BJ (cell line): ENCODE results near the gene PRKCE. TPM values are rescaled to one million over a fixed set of nuclear protein-coding genes. Genes with fewer than 3 reads are reported as not detected.

Source experiments
- CTCF ChIA-PET: fragments of 350-600 bp; formaldehyde crosslinking; extraction: SDS; loops from one replicate; lab custom pipeline; 2021; ENCODE audit warnings: antibody characterized with exemption, inconsistent platforms; lab: Yijun Ruan, JAX
- POLR2A ChIA-PET: fragments of 300-600 bp; sonication (Branson Sonifier 250); formaldehyde crosslinking; extraction: SDS; loops from one replicate; lab custom pipeline; 2021; ENCODE audit warnings: antibody characterized with exemption; lab: Charles Lee
- DNase-seq: peaks from one replicate; pipeline ENCODE4 v3.0.0-alpha.2; 2011; ENCODE audit warnings: low read depth
- H3K27me3 ChIP-seq: 2 replicates; pipeline ENCODE4 v1.6.0; 2011; ENCODE audit warnings: low read length; ENCODE audit not compliant: control insufficient read depth, insufficient read depth
- H3K36me3 ChIP-seq: 2 replicates; pipeline ENCODE4 v1.5.1; 2011; ENCODE audit warnings: low read length; ENCODE audit not compliant: control insufficient read depth, insufficient read depth
- H3K4me3 ChIP-seq: 2 replicates; pipeline ENCODE4 v1.5.1; 2011; ENCODE audit warnings: low read depth, mild to moderate bottlenecking, control low read depth, low read length
- polyA plus RNA-seq: library from polyadenylated mRNA; depleted of rRNA; stranded (reverse); fragments of >200 nt; gene quantifications from 2 replicates; pipeline ENCODE4 v1.2.3, GENCODE V29; 2011
- TF ChIP-seq, protein P1 (sequence below): IDR thresholded peaks from 2 replicates; pipeline ENCODE4 v1.5.1; 2011; ENCODE audit warnings: low read depth, mild to moderate bottlenecking, control low read depth, inconsistent platforms, low read length, moderate library complexity; ENCODE audit not compliant: insufficient read depth

The PRKCE gene
- polyA plus RNA-seq, 1 experiment, result 19.7 TPM

DNA sequence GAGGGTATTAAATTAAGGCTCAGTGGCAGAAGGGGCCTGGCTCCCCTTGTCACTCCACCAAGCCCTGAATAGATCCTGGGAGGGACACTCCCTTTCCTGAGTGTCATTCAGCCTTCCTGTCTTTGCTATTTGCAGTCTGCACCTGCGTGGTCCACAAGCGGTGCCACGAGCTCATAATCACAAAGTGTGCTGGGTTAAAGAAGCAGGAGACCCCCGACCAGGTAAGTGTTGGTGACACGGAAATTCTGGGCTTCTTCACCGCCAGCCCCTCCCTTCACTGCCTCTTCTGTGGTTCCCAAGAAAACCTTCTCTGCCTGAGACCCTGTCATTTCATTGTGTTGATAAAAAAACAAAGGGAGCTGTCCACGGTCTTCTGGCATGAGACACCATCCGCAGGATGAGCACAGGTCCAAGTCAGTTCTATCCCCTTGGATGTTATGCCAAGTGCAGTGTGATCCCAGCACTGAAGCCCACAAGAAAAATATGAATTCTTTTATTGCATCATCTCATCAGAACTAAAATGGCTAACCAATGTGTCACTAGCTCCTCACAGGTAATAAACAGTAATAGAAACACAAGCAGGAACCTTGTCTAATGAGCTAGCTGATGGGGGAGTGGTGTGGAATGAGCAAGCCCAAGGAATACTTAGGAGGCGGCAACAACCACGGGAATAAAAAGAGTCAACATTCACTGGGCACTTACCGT, 328.8 kb downstream of the PRKCE start:
- H3K36me3 ChIP-seq, result no peaks in the 10 kb centered on the region
- POLR2A ChIA-PET, result no interaction called here
- CTCF ChIA-PET, result no interaction called here
- no peaks in the 10 kb centered on the region for H3K27me3 ChIP-seq
- no peak for DNase-seq
- no peak overlapping the region for H3K4me3 ChIP-seq
- TF ChIP-seq, protein P1, sequence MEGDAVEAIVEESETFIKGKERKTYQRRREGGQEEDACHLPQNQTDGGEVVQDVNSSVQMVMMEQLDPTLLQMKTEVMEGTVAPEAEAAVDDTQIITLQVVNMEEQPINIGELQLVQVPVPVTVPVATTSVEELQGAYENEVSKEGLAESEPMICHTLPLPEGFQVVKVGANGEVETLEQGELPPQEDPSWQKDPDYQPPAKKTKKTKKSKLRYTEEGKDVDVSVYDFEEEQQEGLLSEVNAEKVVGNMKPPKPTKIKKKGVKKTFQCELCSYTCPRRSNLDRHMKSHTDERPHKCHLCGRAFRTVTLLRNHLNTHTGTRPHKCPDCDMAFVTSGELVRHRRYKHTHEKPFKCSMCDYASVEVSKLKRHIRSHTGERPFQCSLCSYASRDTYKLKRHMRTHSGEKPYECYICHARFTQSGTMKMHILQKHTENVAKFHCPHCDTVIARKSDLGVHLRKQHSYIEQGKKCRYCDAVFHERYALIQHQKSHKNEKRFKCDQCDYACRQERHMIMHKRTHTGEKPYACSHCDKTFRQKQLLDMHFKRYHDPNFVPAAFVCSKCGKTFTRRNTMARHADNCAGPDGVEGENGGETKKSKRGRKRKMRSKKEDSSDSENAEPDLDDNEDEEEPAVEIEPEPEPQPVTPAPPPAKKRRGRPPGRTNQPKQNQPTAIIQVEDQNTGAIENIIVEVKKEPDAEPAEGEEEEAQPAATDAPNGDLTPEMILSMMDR, result no peak

GRCh38 chr2:45981384-45981930, 330.0 kb downstream of the PRKCE start:
- ChIA-PET CTCF (no interaction called here), POLR2A (no interaction called here)
- TF ChIP-seq, protein P1, result no peak
- DNase-seq, result no peak
- Histone ChIP-seq H3K4me3 (no peak overlapping the region), H3K27me3 (no peaks in the 10 kb centered on the region), H3K36me3 (no peaks in the 10 kb centered on the region)

DNA sequence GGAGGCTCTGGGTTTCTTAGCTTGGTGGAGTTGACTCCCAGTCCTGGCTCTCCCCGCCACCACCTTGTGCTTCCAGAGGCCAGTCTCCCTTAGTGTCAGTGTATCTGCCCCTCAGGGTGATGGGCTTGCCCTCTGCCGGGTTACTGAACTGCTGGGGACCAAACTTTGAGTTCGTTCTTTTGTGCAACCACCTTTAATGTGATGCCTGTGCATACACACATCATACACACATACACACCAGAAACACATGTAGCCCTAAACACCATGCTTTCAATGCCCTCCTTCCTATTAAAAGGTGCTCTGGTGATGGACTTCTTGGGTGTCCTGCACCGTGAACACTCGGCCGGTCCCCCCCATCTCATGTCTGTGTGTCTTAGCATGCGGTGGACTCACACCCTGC, 330.6 kb downstream of the PRKCE start:
- DNase-seq, result no peak
- H3K36me3 ChIP-seq, result no peaks in the 10 kb centered on the region; the same call in 1 of the 2 replicates
- H3K4me3 ChIP-seq, result no peak overlapping the region
- TF ChIP-seq, protein P1, result no peak
- ChIA-PET CTCF (no interaction called here), POLR2A (no interaction called here)
- no peaks in the 10 kb centered on the region for H3K27me3 ChIP-seq

DNA sequence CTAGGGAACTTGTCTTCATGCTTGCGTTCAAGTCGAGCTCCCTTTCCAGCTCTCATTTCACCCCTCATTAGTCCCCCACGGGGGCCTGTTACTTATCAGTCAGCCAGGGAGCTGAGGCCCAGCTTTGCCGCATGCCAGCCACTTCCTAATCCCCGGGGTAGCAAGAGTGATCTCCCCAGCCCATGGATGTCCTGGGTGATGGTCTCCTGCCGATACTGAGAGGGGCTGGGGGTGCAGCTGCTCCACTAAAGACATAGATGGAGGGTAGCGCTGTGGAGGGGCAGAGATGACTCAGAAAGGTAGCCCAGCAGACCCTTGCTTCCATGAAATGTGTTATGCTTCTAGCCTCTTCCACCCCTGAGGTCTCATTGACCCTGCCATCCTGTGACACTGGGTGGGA, 331.7 kb downstream of the PRKCE start:
- Histone ChIP-seq H3K36me3 (no peaks in the 10 kb centered on the region; the same call in 1 of the 2 replicates), H3K4me3 (no peak overlapping the region), H3K27me3 (no peaks in the 10 kb centered on the region)
- POLR2A ChIA-PET, result no interaction called here
- DNase-seq, result no peak
- TF ChIP-seq, protein P1, result no peak
- CTCF ChIA-PET, result interaction anchor here (0.9 kb wide), 1 partner anchor 80 kb away, joined by 3 read pairs; no protein-coding TSS in a partner anchor

DNA sequence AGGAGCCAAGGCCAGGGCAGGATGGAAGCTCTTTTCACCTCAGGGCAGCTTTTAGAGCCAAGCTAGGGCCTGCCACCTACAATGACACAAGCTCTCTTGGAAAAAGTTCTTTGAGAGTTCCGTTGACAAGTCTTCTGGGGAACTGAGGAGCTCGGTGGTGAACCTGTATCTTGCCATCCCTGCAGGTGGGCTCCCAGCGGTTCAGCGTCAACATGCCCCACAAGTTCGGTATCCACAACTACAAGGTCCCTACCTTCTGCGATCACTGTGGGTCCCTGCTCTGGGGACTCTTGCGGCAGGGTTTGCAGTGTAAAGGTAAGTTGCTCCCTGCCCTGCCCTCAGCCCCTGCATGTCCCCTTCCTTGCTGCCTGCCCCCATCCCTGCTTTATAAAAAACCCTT, 332.9 kb downstream of the PRKCE start:
- TF ChIP-seq, protein P1, result no peak
- ChIA-PET CTCF (interaction anchor here (1.6 kb wide), 1 partner anchor 9 kb away, joined by 4 read pairs; no protein-coding TSS in a partner anchor), POLR2A (no interaction called here)

More for the DNA sequence above, 332.9 kb downstream of the PRKCE start:
- no peak for DNase-seq
- Histone ChIP-seq H3K27me3 (no peaks in the 10 kb centered on the region), H3K4me3 (no peak overlapping the region), H3K36me3 (no peaks in the 10 kb centered on the region; the same call in 1 of the 2 replicates)
